DOHH2 (cell line): Measurements from ENCODE around the gene KBTBD4.

Source experiments
- H3F3A ChIP-seq: fragments of 200-600 bp; sonication (generic), shearing (Covaris generic); 2 replicates; pipeline ENCODE4 v1.6.0; 2016; ENCODE audit warnings: antibody characterized with exemption, mild to moderate bottlenecking; ENCODE audit not compliant: control insufficient read depth, insufficient read depth
- H3K27ac ChIP-seq: fragments of 200-600 bp; sonication (generic); 2 replicates; pipeline ENCODE4 v1.5.1; 2014; ENCODE audit warnings: low read depth, mild to moderate bottlenecking, low read length, moderate library complexity
- H3K27me3 ChIP-seq: fragments of 200-600 bp; sonication (generic); 2 replicates; pipeline ENCODE4 v1.6.1; 2014; ENCODE audit warnings: mild to moderate bottlenecking, low read length, mixed read lengths; ENCODE audit not compliant: control insufficient read depth
- H3K36me3 ChIP-seq: fragments of 200-600 bp; sonication (generic); 2 replicates; pipeline ENCODE4 v1.6.1; 2014; ENCODE audit warnings: mild to moderate bottlenecking, low read length, moderate library complexity, mixed read lengths; ENCODE audit not compliant: control insufficient read depth
- H3K4me1 ChIP-seq: fragments of 200-600 bp; sonication (generic); 2 replicates; pipeline ENCODE4 v1.6.1; 2014; ENCODE audit warnings: mild to moderate bottlenecking, low read length, mixed read lengths; ENCODE audit not compliant: control insufficient read depth
- H3K4me2 ChIP-seq: fragments of 200-600 bp; sonication (generic); 2 replicates; pipeline ENCODE4 v1.6.0; 2014; ENCODE audit warnings: mild to moderate bottlenecking, low read length, moderate library complexity
- H3K4me3 ChIP-seq: fragments of 200-600 bp; sonication (generic); 2 replicates; pipeline ENCODE4 v1.5.1; 2014; ENCODE audit warnings: mild to moderate bottlenecking, low read length, mixed read lengths
- H3K79me2 ChIP-seq: fragments of 200-600 bp; sonication (generic); 2 replicates; pipeline ENCODE4 v1.6.1; 2014; ENCODE audit warnings: mild to moderate bottlenecking, low read length, mixed read lengths; ENCODE audit not compliant: control insufficient read depth
- H3K9me2 ChIP-seq: fragments of 200-600 bp; sonication (generic); replicated peaks from 2 replicates; pipeline ENCODE4 v1.6.1; 2014; ENCODE audit warnings: mild to moderate bottlenecking, low read length, mixed read lengths; ENCODE audit not compliant: control insufficient read depth
- H3K9me3 ChIP-seq: fragments of 200-600 bp; sonication (generic); 2 replicates; pipeline ENCODE4 v1.6.1; 2014; ENCODE audit warnings: antibody characterized with exemption, low read length, mixed read lengths; ENCODE audit not compliant: control insufficient read depth, insufficient read depth
- H4K20me1 ChIP-seq: fragments of 200-600 bp; sonication (generic); 2 replicates; pipeline ENCODE4 v1.6.0; 2014; ENCODE audit warnings: low read depth, mild to moderate bottlenecking, antibody characterized with exemption, low read length, moderate library complexity; ENCODE audit not compliant: control insufficient read depth, insufficient read depth
- CTCF ChIP-seq: fragments of 200-600 bp; sonication (generic); IDR thresholded peaks from one replicate; pipeline ENCODE4 v1.5.1; 2014; ENCODE audit warnings: antibody characterized with exemption, mild to moderate bottlenecking, low read depth, low read length; ENCODE audit not compliant: poor library complexity, severe bottlenecking
- EZH2phosphoT487 ChIP-seq: fragments of 200-600 bp; sonication (generic); IDR thresholded peaks from 2 replicates; pipeline ENCODE4 v1.6.1; 2017; ENCODE audit warnings: borderline replicate concordance, mild to moderate bottlenecking, antibody characterized with exemption, low read length, moderate library complexity, mixed read lengths

KBTBD4 gene

GRCh38 chr11:47592970-47593369 lies 14.2 kb upstream of the KBTBD4 start:
- Histone ChIP-seq H3K4me2 (no peak overlapping the region), H3K27me3 (peaks cover 25% of the 10 kb centered on the region), H3K9me2 (no peaks in the 10 kb centered on the region), H3K36me3 (no peaks in the 10 kb centered on the region), H4K20me1 (no peaks in the 10 kb centered on the region), H3K4me1 (peaks cover 7% of the 10 kb centered on the region; the same call in 1 of the 2 replicates), H3K79me2 (no peaks in the 10 kb centered on the region), H3K27ac (no peak overlapping the region), H3K9me3 (no peaks in the 10 kb centered on the region), H3F3A (no peaks in the 10 kb centered on the region), H3K4me3 (no peak overlapping the region)
- TF ChIP-seq CTCF (no peak), EZH2phosphoT487 (no peak)

- no peak overlapping the region for H3K4me3 ChIP-seq
- H3K36me3 ChIP-seq: no peaks in the 10 kb centered on the region
- TF ChIP-seq EZH2phosphoT487 (no peak), CTCF (no peak)
- H3K9me2 ChIP-seq: no peaks in the 10 kb centered on the region
- peaks cover 7% of the 10 kb centered on the region; the same call in 1 of the 2 replicates for H3K4me1 ChIP-seq
- H3K4me2 ChIP-seq: no peak overlapping the region
- no peaks in the 10 kb centered on the region for H3K9me3 ChIP-seq
- H4K20me1 ChIP-seq: no peaks in the 10 kb centered on the region
- H3K79me2 ChIP-seq: no peaks in the 10 kb centered on the region
- no peak overlapping the region for H3K27ac ChIP-seq
- peaks cover 25% of the 10 kb centered on the region for H3K27me3 ChIP-seq
- H3F3A ChIP-seq: no peaks in the 10 kb centered on the region
These were observed 13.5 kb upstream of the KBTBD4 start for GRCh38 chr11:47592251-47592650.

- Histone ChIP-seq H3K9me3 (no peaks in the 10 kb centered on the region), H3K79me2 (no peaks in the 10 kb centered on the region), H3K4me3 (no peak overlapping the region), H3K9me2 (no peaks in the 10 kb centered on the region), H4K20me1 (no peaks in the 10 kb centered on the region), H3K36me3 (no peaks in the 10 kb centered on the region; the same call in 1 of the 2 replicates), H3K4me2 (no peak overlapping the region), H3K27me3 (peaks cover 25% of the 10 kb centered on the region), H3F3A (no peaks in the 10 kb centered on the region), H3K27ac (no peak overlapping the region), H3K4me1 (peaks cover 7% of the 10 kb centered on the region; the same call in 1 of the 2 replicates)
- TF ChIP-seq CTCF: no peak
- no peak for TF ChIP-seq EZH2phosphoT487
These were observed 13.0 kb upstream of the KBTBD4 start for GRCh38 chr11:47591764-47592163.
